ENCODE measurements around the gene CNTLN.
"Not testable (repeated sequence)": the region's sequence is repeated elsewhere in the genome, so short reads cannot be mapped to it uniquely, and the experiment has no call there.

CNTLN gene

GRCh38 chr9:17349831-17350230 is 215.0 kb downstream of the CNTLN start:
- no peaks in the 10 kb centered on the region for H3K79me2 ChIP-seq (ENCODE audit: control insufficient read depth, insufficient read depth, low read length, unreplicated experiment)
- H3K4me3 ChIP-seq (ENCODE audit: low read depth, low read length) = no peak overlapping the region
- H3K27ac ChIP-seq (ENCODE audit: low read depth, low read length) = no peak overlapping the region
- no peak overlapping the region for H2AFZ ChIP-seq (ENCODE audit: low read length, unreplicated experiment)
- peaks cover 9% of the 10 kb centered on the region for H3K36me3 ChIP-seq (ENCODE audit: insufficient read depth, low read length)
- H3K4me1 ChIP-seq (ENCODE audit: control insufficient read depth, insufficient read depth, low read length, unreplicated experiment) = no peaks in the 10 kb centered on the region
- no peaks in the 10 kb centered on the region for H3K27me3 ChIP-seq (ENCODE audit: insufficient read depth, low read length)

GRCh38 chr9:17354006-17354405 is 219.2 kb downstream of the CNTLN start:
- H3K27me3 ChIP-seq (ENCODE audit: insufficient read depth, low read length); H3K36me3 ChIP-seq (ENCODE audit: insufficient read depth, low read length); H3K79me2 ChIP-seq (ENCODE audit: control insufficient read depth, insufficient read depth, low read length, unreplicated experiment); H3K4me3 ChIP-seq (ENCODE audit: low read depth, low read length); H3K4me1 ChIP-seq (ENCODE audit: control insufficient read depth, insufficient read depth, low read length, unreplicated experiment); H3K27ac ChIP-seq (ENCODE audit: low read depth, low read length); H2AFZ ChIP-seq (ENCODE audit: low read length, unreplicated experiment): not testable (repeated sequence)

- no peak overlapping the region for H2AFZ ChIP-seq (ENCODE audit: low read length, unreplicated experiment)
- H3K27ac ChIP-seq (ENCODE audit: low read depth, low read length) = no peak overlapping the region
- no peaks in the 10 kb centered on the region for H3K27me3 ChIP-seq (ENCODE audit: insufficient read depth, low read length)
- H3K4me3 ChIP-seq (ENCODE audit: low read depth, low read length) = no peak overlapping the region
- no peaks in the 10 kb centered on the region for H3K79me2 ChIP-seq (ENCODE audit: control insufficient read depth, insufficient read depth, low read length, unreplicated experiment)
- H3K4me1 ChIP-seq (ENCODE audit: control insufficient read depth, insufficient read depth, low read length, unreplicated experiment) = no peaks in the 10 kb centered on the region
- H3K36me3 ChIP-seq (ENCODE audit: insufficient read depth, low read length) = peaks cover 4% of the 10 kb centered on the region; the same call in 1 of the 2 replicates
Measured at GRCh38 chr9:17361378-17361777, 226.5 kb downstream of the CNTLN start.

- no peaks in the 10 kb centered on the region for H3K79me2 ChIP-seq (ENCODE audit: control insufficient read depth, insufficient read depth, low read length, unreplicated experiment)
- H3K4me1 ChIP-seq (ENCODE audit: control insufficient read depth, insufficient read depth, low read length, unreplicated experiment) = no peaks in the 10 kb centered on the region
- no peaks in the 10 kb centered on the region for H3K27me3 ChIP-seq (ENCODE audit: insufficient read depth, low read length)
- H2AFZ ChIP-seq (ENCODE audit: low read length, unreplicated experiment) = no peak overlapping the region
- H3K36me3 ChIP-seq (ENCODE audit: insufficient read depth, low read length) = peaks cover 6% of the 10 kb centered on the region
- no peak overlapping the region for H3K4me3 ChIP-seq (ENCODE audit: low read depth, low read length)
- H3K27ac ChIP-seq (ENCODE audit: low read depth, low read length) = no peak overlapping the region
Measured at GRCh38 chr9:17367035-17367434, 232.2 kb downstream of the CNTLN start.

- no peaks in the 10 kb centered on the region for H3K36me3 ChIP-seq (ENCODE audit: insufficient read depth, low read length)
- H3K79me2 ChIP-seq (ENCODE audit: control insufficient read depth, insufficient read depth, low read length, unreplicated experiment) = no peaks in the 10 kb centered on the region
- H3K27ac ChIP-seq (ENCODE audit: low read depth, low read length) = no peak overlapping the region
- H3K27me3 ChIP-seq (ENCODE audit: insufficient read depth, low read length) = no peaks in the 10 kb centered on the region
- H3K4me3 ChIP-seq (ENCODE audit: low read depth, low read length) = no peak overlapping the region
- no peak overlapping the region for H2AFZ ChIP-seq (ENCODE audit: low read length, unreplicated experiment)
- no peaks in the 10 kb centered on the region for H3K4me1 ChIP-seq (ENCODE audit: control insufficient read depth, insufficient read depth, low read length, unreplicated experiment)
Measured at GRCh38 chr9:17380126-17380861, 245.5 kb downstream of the CNTLN start.

GRCh38 chr9:17387565-17387964 is 252.7 kb downstream of the CNTLN start:
- no peak overlapping the region for H2AFZ ChIP-seq (ENCODE audit: low read length, unreplicated experiment)
- H3K4me3 ChIP-seq (ENCODE audit: low read depth, low read length) = no peak overlapping the region
- H3K79me2 ChIP-seq (ENCODE audit: control insufficient read depth, insufficient read depth, low read length, unreplicated experiment) = no peaks in the 10 kb centered on the region
- no peaks in the 10 kb centered on the region for H3K36me3 ChIP-seq (ENCODE audit: insufficient read depth, low read length)
- no peaks in the 10 kb centered on the region for H3K4me1 ChIP-seq (ENCODE audit: control insufficient read depth, insufficient read depth, low read length, unreplicated experiment)
- H3K27me3 ChIP-seq (ENCODE audit: insufficient read depth, low read length) = no peaks in the 10 kb centered on the region
- H3K27ac ChIP-seq (ENCODE audit: low read depth, low read length) = no peak overlapping the region

- Histone ChIP-seq H3K36me3 (ENCODE audit: insufficient read depth, low read length) (no peaks in the 10 kb centered on the region), H3K79me2 (ENCODE audit: control insufficient read depth, insufficient read depth, low read length, unreplicated experiment) (no peaks in the 10 kb centered on the region), H3K27ac (ENCODE audit: low read depth, low read length) (no peak overlapping the region)
Measured at GRCh38 chr9:17389026-17389425, 254.2 kb downstream of the CNTLN start.

GRCh38 chr9:17394881-17395510 is 260.2 kb downstream of the CNTLN start:
- H3K4me1 ChIP-seq (ENCODE audit: control insufficient read depth, insufficient read depth, low read length, unreplicated experiment) = no peaks in the 10 kb centered on the region
- peaks cover 8% of the 10 kb centered on the region; the same call in 1 of the 2 replicates for H3K36me3 ChIP-seq (ENCODE audit: insufficient read depth, low read length)
- H3K4me3 ChIP-seq (ENCODE audit: low read depth, low read length) = no peak overlapping the region
- H2AFZ ChIP-seq (ENCODE audit: low read length, unreplicated experiment) = no peak overlapping the region
- no peaks in the 10 kb centered on the region for H3K27me3 ChIP-seq (ENCODE audit: insufficient read depth, low read length)
- H3K27ac ChIP-seq (ENCODE audit: low read depth, low read length) = no peak overlapping the region
- H3K79me2 ChIP-seq (ENCODE audit: control insufficient read depth, insufficient read depth, low read length, unreplicated experiment) = no peaks in the 10 kb centered on the region

More at GRCh38 chr9:17389026-17389425, 254.2 kb downstream of the CNTLN start:
- H3K4me3 ChIP-seq (ENCODE audit: low read depth, low read length) = no peak overlapping the region
- H2AFZ ChIP-seq (ENCODE audit: low read length, unreplicated experiment) = no peak overlapping the region
- no peaks in the 10 kb centered on the region for H3K4me1 ChIP-seq (ENCODE audit: control insufficient read depth, insufficient read depth, low read length, unreplicated experiment)
- H3K27me3 ChIP-seq (ENCODE audit: insufficient read depth, low read length) = no peaks in the 10 kb centered on the region

- not testable (repeated sequence) for H3K4me3 ChIP-seq (ENCODE audit: low read depth, low read length); H3K79me2 ChIP-seq (ENCODE audit: control insufficient read depth, insufficient read depth, low read length, unreplicated experiment); H3K4me1 ChIP-seq (ENCODE audit: control insufficient read depth, insufficient read depth, low read length, unreplicated experiment); H3K27ac ChIP-seq (ENCODE audit: low read depth, low read length); H3K27me3 ChIP-seq (ENCODE audit: insufficient read depth, low read length); H2AFZ ChIP-seq (ENCODE audit: low read length, unreplicated experiment); H3K36me3 ChIP-seq (ENCODE audit: insufficient read depth, low read length)
Measured at GRCh38 chr9:17397166-17397728, 262.4 kb downstream of the CNTLN start.

GRCh38 chr9:17398350-17398749 is 263.5 kb downstream of the CNTLN start:
- Histone ChIP-seq H3K27me3 (ENCODE audit: insufficient read depth, low read length) (no peaks in the 10 kb centered on the region), H2AFZ (ENCODE audit: low read length, unreplicated experiment) (no peak overlapping the region), H3K36me3 (ENCODE audit: insufficient read depth, low read length) (peaks cover 8% of the 10 kb centered on the region), H3K27ac (ENCODE audit: low read depth, low read length) (no peak overlapping the region), H3K4me1 (ENCODE audit: control insufficient read depth, insufficient read depth, low read length, unreplicated experiment) (no peaks in the 10 kb centered on the region), H3K79me2 (ENCODE audit: control insufficient read depth, insufficient read depth, low read length, unreplicated experiment) (no peaks in the 10 kb centered on the region), H3K4me3 (ENCODE audit: low read depth, low read length) (no peak overlapping the region)

- no peaks in the 10 kb centered on the region for H3K27me3 ChIP-seq (ENCODE audit: insufficient read depth, low read length)
- no peaks in the 10 kb centered on the region for H3K4me1 ChIP-seq (ENCODE audit: control insufficient read depth, insufficient read depth, low read length, unreplicated experiment)
- H2AFZ ChIP-seq (ENCODE audit: low read length, unreplicated experiment) = no peak overlapping the region
- no peaks in the 10 kb centered on the region for H3K79me2 ChIP-seq (ENCODE audit: control insufficient read depth, insufficient read depth, low read length, unreplicated experiment)
- no peak overlapping the region for H3K4me3 ChIP-seq (ENCODE audit: low read depth, low read length)
- H3K36me3 ChIP-seq (ENCODE audit: insufficient read depth, low read length) = peaks cover 11% of the 10 kb centered on the region
- no peak overlapping the region for H3K27ac ChIP-seq (ENCODE audit: low read depth, low read length)
Measured at GRCh38 chr9:17401858-17402257, 267.0 kb downstream of the CNTLN start.

All from ACC112 (cell line).